ENCODE data around the gene DLG2. TPM values are rescaled to one million over a fixed set of nuclear protein-coding genes. Genes with fewer than 3 reads are reported as not detected.

The DLG2 gene
- total RNA-seq, 2 experiments from 2014 or later = 6.9 to 8.2 TPM

DNA sequence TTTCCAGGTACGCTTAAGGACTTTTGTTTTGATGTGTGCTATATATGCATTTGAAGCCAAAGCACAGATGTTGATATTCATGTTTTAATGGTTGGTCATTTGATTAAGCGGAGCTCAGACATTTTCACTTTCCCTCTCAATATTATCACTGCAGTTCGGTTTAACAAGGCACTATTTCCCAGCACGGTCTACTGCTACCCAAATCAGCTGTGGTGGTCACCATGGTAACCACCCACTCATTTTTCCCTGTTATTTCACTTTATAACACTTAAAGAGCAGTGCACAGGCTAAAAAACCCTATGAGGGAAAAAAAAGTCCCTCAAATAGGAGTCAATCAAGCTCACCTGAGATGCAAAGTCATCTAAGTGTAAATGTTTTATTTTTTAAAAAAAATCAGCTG lies 1901.4 kb downstream of the DLG2 start:
- Histone ChIP-seq H3K4me1 (ENCODE audit: insufficient read depth, low read length, poor library complexity, severe bottlenecking) (no peaks in the 10 kb centered on the region), H3K4me3 (ENCODE audit: low read depth, low read length, poor library complexity, severe bottlenecking) (no peak overlapping the region), H3K79me2 (ENCODE audit: insufficient read depth, low read depth, low read length) (no peaks in the 10 kb centered on the region), H3K27ac (ENCODE audit: low read depth, low read length, poor library complexity, severe bottlenecking) (no peak overlapping the region), H4K20me1 (ENCODE audit: insufficient read depth, low read length) (no peaks in the 10 kb centered on the region), H3K9me2 (ENCODE audit: insufficient read depth, low read length) (no peaks in the 10 kb centered on the region), H3K9me3 (ENCODE audit: low read length) (no peaks in the 10 kb centered on the region), H2AFZ (ENCODE audit: low read length) (no peak overlapping the region), H3K36me3 (ENCODE audit: insufficient read depth, low read length) (no peaks in the 10 kb centered on the region), H3K4me2 (ENCODE audit: low read length) (peak overlapping the region; percentile 39; the same call in 1 of the 2 replicates)
- ChIA-PET POLR2A (interaction anchor here (0.6 to 1.7 kb wide), 4 partner anchors 16 to 884 kb away, joined by 3 to 6 read pairs (median 4); no protein-coding TSS in a partner anchor), CTCF (ENCODE audit: unreplicated experiment) (interaction anchor here (1.0 kb wide), 1 partner anchor 950 kb away, joined by 3 read pairs; no protein-coding TSS in a partner anchor)
- no peak for TF ChIP-seq CTCF (conservative IDR thresholded peaks at IDR 0.05; ENCODE audit: low read length)
- no peak for TF ChIP-seq EZH2phosphoT487 (IDR thresholded peaks at IDR 0.05; ENCODE audit: borderline replicate concordance, low read depth, low read length)
- DNase-seq (ENCODE audit: low spot score) = no peak
- no TSS peak for BruUV-seq (replicated peaks)
- intact Hi-C loops (cut with micrococcal nuclease; ENCODE audit: unreplicated experiment) = loop anchor here (10.0 kb wide), 1 partner anchor 861 kb away; no protein-coding TSS in a partner anchor

DNA sequence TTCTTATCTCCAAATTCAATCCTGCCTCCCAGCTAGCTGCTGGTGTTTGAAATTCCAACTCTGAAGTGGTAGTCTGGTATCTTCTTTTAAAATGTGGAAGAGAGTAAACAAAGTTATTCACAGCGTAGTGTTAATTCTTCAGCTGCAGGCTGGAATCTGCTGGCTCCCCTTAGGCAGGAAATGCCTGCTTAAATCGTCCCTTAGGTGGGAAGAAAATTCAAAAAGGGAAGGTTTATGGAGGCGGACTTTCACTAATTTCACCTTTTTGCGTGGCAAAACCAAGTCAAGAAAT lies 1901.9 kb downstream of the DLG2 start:
- peak overlapping the region; percentile 39; the same call in 1 of the 2 replicates for H3K4me2 ChIP-seq (ENCODE audit: low read length)
- H3K36me3 ChIP-seq (ENCODE audit: insufficient read depth, low read length) = no peaks in the 10 kb centered on the region
- H3K27ac ChIP-seq (ENCODE audit: low read depth, low read length, poor library complexity, severe bottlenecking) = no peak overlapping the region
- BruUV-seq (replicated peaks) = no TSS peak
- TF ChIP-seq CTCF (conservative IDR thresholded peaks at IDR 0.05; ENCODE audit: low read length) (no peak), EZH2phosphoT487 (IDR thresholded peaks at IDR 0.05; ENCODE audit: borderline replicate concordance, low read depth, low read length) (no peak)
- intact Hi-C loops (cut with micrococcal nuclease; ENCODE audit: unreplicated experiment) = loop anchor here (10.0 kb wide), 1 partner anchor 860 kb away; no protein-coding TSS in a partner anchor
- no peaks in the 10 kb centered on the region for H3K9me2 ChIP-seq (ENCODE audit: insufficient read depth, low read length)
- no peak overlapping the region for H2AFZ ChIP-seq (ENCODE audit: low read length)
- H3K4me1 ChIP-seq (ENCODE audit: insufficient read depth, low read length, poor library complexity, severe bottlenecking) = no peaks in the 10 kb centered on the region
- H4K20me1 ChIP-seq (ENCODE audit: insufficient read depth, low read length) = no peaks in the 10 kb centered on the region
- ChIA-PET CTCF (ENCODE audit: unreplicated experiment) (interaction anchor here (1.0 kb wide), 1 partner anchor 949 kb away, joined by 3 read pairs; no protein-coding TSS in a partner anchor), POLR2A (interaction anchor here (0.8 to 1.7 kb wide), 3 partner anchors 17 to 883 kb away, joined by 3 to 4 read pairs (median 3); no protein-coding TSS in a partner anchor)
- no peaks in the 10 kb centered on the region for H3K9me3 ChIP-seq (ENCODE audit: low read length)
- H3K4me3 ChIP-seq (ENCODE audit: low read depth, low read length, poor library complexity, severe bottlenecking) = no peak overlapping the region
- DNase-seq (ENCODE audit: low spot score) = no peak
- no peaks in the 10 kb centered on the region for H3K79me2 ChIP-seq (ENCODE audit: insufficient read depth, low read depth, low read length)

DNA sequence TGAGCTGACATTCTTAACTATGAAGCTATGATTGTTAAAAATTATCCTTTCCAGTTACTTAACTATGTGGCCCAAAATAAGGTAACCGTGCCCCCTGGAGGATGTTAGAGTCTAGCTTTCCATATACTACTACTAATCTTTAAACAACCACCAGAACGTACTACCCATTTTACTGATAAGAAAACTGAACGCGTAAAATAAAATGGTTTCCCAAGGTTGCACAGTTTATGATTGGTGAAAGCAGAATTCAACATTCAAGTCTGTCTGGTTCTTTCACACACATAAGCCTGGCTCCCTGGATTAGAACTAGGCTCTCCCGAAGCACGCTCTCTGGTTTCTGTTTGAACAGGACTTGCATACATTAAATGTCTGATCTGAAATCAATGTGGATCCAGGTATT lies 1903.1 kb downstream of the DLG2 start:
- no peaks in the 10 kb centered on the region for H4K20me1 ChIP-seq (ENCODE audit: insufficient read depth, low read length)
- no peaks in the 10 kb centered on the region for H3K79me2 ChIP-seq (ENCODE audit: insufficient read depth, low read depth, low read length)
- no peak overlapping the region for H3K27ac ChIP-seq (ENCODE audit: low read depth, low read length, poor library complexity, severe bottlenecking)
- H3K9me3 ChIP-seq (ENCODE audit: low read length) = no peaks in the 10 kb centered on the region
- H3K4me1 ChIP-seq (ENCODE audit: insufficient read depth, low read length, poor library complexity, severe bottlenecking) = no peaks in the 10 kb centered on the region
- DNase-seq (ENCODE audit: low spot score) = peak; percentile 47
- CTCF ChIA-PET (ENCODE audit: unreplicated experiment) = no interaction called here
- H3K36me3 ChIP-seq (ENCODE audit: insufficient read depth, low read length) = no peaks in the 10 kb centered on the region
- no TSS peak for BruUV-seq (replicated peaks)
- H3K4me2 ChIP-seq (ENCODE audit: low read length) = peak overlapping the region; percentile 39
- TF ChIP-seq EZH2phosphoT487 (IDR thresholded peaks at IDR 0.05; ENCODE audit: borderline replicate concordance, low read depth, low read length) = no peak
- peak; percentile 71 for TF ChIP-seq CTCF (conservative IDR thresholded peaks at IDR 0.05; ENCODE audit: low read length)
- intact Hi-C loops (cut with micrococcal nuclease; ENCODE audit: unreplicated experiment) = loop anchor here (5.0 to 10.0 kb wide), 2 partner anchors 432 to 859 kb away; no protein-coding TSS in a partner anchor
- H2AFZ ChIP-seq (ENCODE audit: low read length) = no peak overlapping the region
- POLR2A ChIA-PET = interaction anchor here (1.4 kb wide), 1 partner anchor 65 kb away, joined by 3 read pairs; no protein-coding TSS in a partner anchor
- peak overlapping the region; percentile 15 for H3K4me3 ChIP-seq (ENCODE audit: low read depth, low read length, poor library complexity, severe bottlenecking)
- no peaks in the 10 kb centered on the region for H3K9me2 ChIP-seq (ENCODE audit: insufficient read depth, low read length)
